HG03066 (cell line): ENCODE results near the gene OLFML3.
"Not testable (repeated sequence)": the region's sequence is repeated elsewhere in the genome, so short reads cannot be mapped to it uniquely, and the experiment has no call there.

ENCODE experiments used
- ATAC-seq: cut with Tn5 transposase; IDR thresholded peaks from one replicate; pipeline ENCODE4 v1.9.1; 2021; ENCODE audit warnings: low read depth; ENCODE audit not compliant: unreplicated experiment

Gene OLFML3

GRCh38 chr1:113990530-113990929 is 11.3 kb downstream of the OLFML3 start:
- no peak for ATAC-seq

GRCh38 chr1:113990961-113991360 is 11.7 kb downstream of the OLFML3 start:
- ATAC-seq, result no peak

GRCh38 chr1:113991467-113991997 is 12.3 kb downstream of the OLFML3 start:
- no peak for ATAC-seq

GRCh38 chr1:113993072-113993471 is 13.8 kb downstream of the OLFML3 start:
- no peak for ATAC-seq

- no peak for ATAC-seq
Observed at GRCh38 chr1:113993766-113994165, 14.5 kb downstream of the OLFML3 start.

GRCh38 chr1:113995382-113995781 is 16.1 kb downstream of the OLFML3 start:
- no peak for ATAC-seq

- ATAC-seq, result no peak
Observed at GRCh38 chr1:113998361-113998760, 19.1 kb downstream of the OLFML3 start.

GRCh38 chr1:113999233-113999632 is 20.0 kb downstream of the OLFML3 start:
- no peak for ATAC-seq

GRCh38 chr1:113999799-114000198 is 20.5 kb downstream of the OLFML3 start:
- ATAC-seq, result no peak

GRCh38 chr1:114000406-114000805 is 21.1 kb downstream of the OLFML3 start:
- ATAC-seq, result no peak

- no peak for ATAC-seq
Observed at GRCh38 chr1:114002492-114003239, 23.4 kb downstream of the OLFML3 start.

- ATAC-seq, result no peak
Observed at GRCh38 chr1:114003431-114003830, 24.2 kb downstream of the OLFML3 start.

- ATAC-seq, result not testable (repeated sequence)
Observed at GRCh38 chr1:114006825-114007224, 27.6 kb downstream of the OLFML3 start.

- no peak for ATAC-seq
Observed at GRCh38 chr1:114008480-114008941, 29.2 kb downstream of the OLFML3 start.

- ATAC-seq, result no peak
Observed at GRCh38 chr1:114008993-114009392, 29.7 kb downstream of the OLFML3 start.

- no peak for ATAC-seq
Observed at GRCh38 chr1:114009393-114009792, 30.1 kb downstream of the OLFML3 start.

- no peak for ATAC-seq
Observed at GRCh38 chr1:114010433-114011184, 31.3 kb downstream of the OLFML3 start.

- no peak for ATAC-seq
Observed at GRCh38 chr1:114011796-114012195, 32.5 kb downstream of the OLFML3 start.

GRCh38 chr1:114015075-114015474 is 35.8 kb downstream of the OLFML3 start:
- no peak for ATAC-seq

GRCh38 chr1:114019724-114020123 is 40.5 kb downstream of the OLFML3 start:
- ATAC-seq, result not testable (repeated sequence)

- ATAC-seq, result no peak
Observed at GRCh38 chr1:114021665-114022099, 42.4 kb downstream of the OLFML3 start.
